Cardiac muscle cell (in vitro differentiated cells and primary cell): ENCODE measurements around the gene CSMD2. TPM values are rescaled to one million over a fixed set of nuclear protein-coding genes. Genes with fewer than 3 reads are reported as not detected.

ENCODE experiments used
- DNase-seq, 2 donors: peaks; one replicate each; pipeline versions ENCODE4 v3.0.0 to v3.0.0-alpha.2; 2010 to 2017; ENCODE audit warnings: low read depth in 1 of 2, low spot score in 1 of 2
- H3K27ac ChIP-seq: fragments of 200-600 bp; sonication (generic); 2 replicates; pipeline ENCODE4 v1.5.1; 2016
- H3K27me3 ChIP-seq: fragments of 200-600 bp; sonication (generic); 2 replicates; pipeline ENCODE4 v1.6.0; 2016; ENCODE audit warnings: control low read depth
- H3K36me3 ChIP-seq: fragments of 200-600 bp; sonication (generic); 2 replicates; pipeline ENCODE4 v1.5.1; 2016; ENCODE audit warnings: control low read depth
- H3K4me1 ChIP-seq: fragments of 200-600 bp; sonication (generic); 2 replicates; pipeline ENCODE4 v1.8.1; 2017; ENCODE audit warnings: low read depth, mild to moderate bottlenecking, mixed run types
- H3K4me3 ChIP-seq: fragments of 200-600 bp; sonication (generic); 2 replicates; pipeline ENCODE4 v1.5.1; 2016; ENCODE audit warnings: mild to moderate bottlenecking
- H3K9me3 ChIP-seq: fragments of 200-600 bp; sonication (generic); 2 replicates; pipeline ENCODE4 v1.5.1; 2017; ENCODE audit warnings: low read depth, mild to moderate bottlenecking, control low read depth
- CTCF ChIP-seq: IDR thresholded peaks from 2 replicates; pipeline ENCODE4 v1.5.1; 2012; ENCODE audit warnings: low read depth, mild to moderate bottlenecking, low read length
- polyA plus RNA-seq: library from polyadenylated mRNA; unstranded; fragments of >200 nt; fragmentation: Nextera tagmentation; extraction: Ambion mirVana; gene quantifications from 2 replicates; pipeline ENCODE4 v1.2.1, GENCODE V29; 2016
- total RNA-seq: library from RNA; depleted of rRNA; stranded (reverse); fragments of >200 nt; gene quantifications from 2 replicates; pipeline ENCODE4 v1.2.3, GENCODE V29; 2016

Gene CSMD2
- total and polyA plus RNA-seq, 2 experiments from 2014 or later: 0.24 TPM; not detected in 1

GRCh38 chr1:33985656-33986055 is 179.4 kb downstream of the CSMD2 start:
- no peaks in the 10 kb centered on the region for H3K36me3 ChIP-seq
- no peaks in the 10 kb centered on the region for H3K27me3 ChIP-seq
- no peaks in the 10 kb centered on the region for H3K4me1 ChIP-seq
- no peak for DNase-seq
- no peak overlapping the region for H3K27ac ChIP-seq
- no peak for TF ChIP-seq CTCF
- H3K9me3 ChIP-seq: no peaks in the 10 kb centered on the region
- H3K4me3 ChIP-seq: no peak overlapping the region

GRCh38 chr1:33984906-33985565 is 180.0 kb downstream of the CSMD2 start:
- no peak overlapping the region for H3K4me3 ChIP-seq
- no peaks in the 10 kb centered on the region for H3K36me3 ChIP-seq
- no peaks in the 10 kb centered on the region for H3K27me3 ChIP-seq
- DNase-seq: peak in 1 of 2 donors; percentile 9
- no peak overlapping the region for H3K27ac ChIP-seq
- H3K4me1 ChIP-seq: no peaks in the 10 kb centered on the region
- H3K9me3 ChIP-seq: no peaks in the 10 kb centered on the region
- no peak for TF ChIP-seq CTCF

- no peak for TF ChIP-seq CTCF
- Histone ChIP-seq H3K4me1 (no peaks in the 10 kb centered on the region), H3K9me3 (no peaks in the 10 kb centered on the region), H3K4me3 (no peak overlapping the region), H3K36me3 (no peaks in the 10 kb centered on the region), H3K27ac (no peak overlapping the region), H3K27me3 (no peaks in the 10 kb centered on the region)
- DNase-seq: no peak
Measured at GRCh38 chr1:33982419-33982818, 182.6 kb downstream of the CSMD2 start.

- Histone ChIP-seq H3K27me3 (no peaks in the 10 kb centered on the region), H3K4me1 (no peaks in the 10 kb centered on the region), H3K27ac (no peak overlapping the region), H3K4me3 (no peak overlapping the region), H3K36me3 (no peaks in the 10 kb centered on the region), H3K9me3 (no peaks in the 10 kb centered on the region)
- TF ChIP-seq CTCF: no peak
- no peak for DNase-seq
Measured at GRCh38 chr1:33979341-33979740, 185.7 kb downstream of the CSMD2 start.

GRCh38 chr1:33975961-33976360 is 189.1 kb downstream of the CSMD2 start:
- no peaks in the 10 kb centered on the region for H3K36me3 ChIP-seq

More at GRCh38 chr1:33975961-33976360, 189.1 kb downstream of the CSMD2 start:
- H3K27me3 ChIP-seq: no peaks in the 10 kb centered on the region
- no peaks in the 10 kb centered on the region for H3K4me1 ChIP-seq
- DNase-seq: no peak
- no peak for TF ChIP-seq CTCF
- no peaks in the 10 kb centered on the region for H3K9me3 ChIP-seq
- H3K27ac ChIP-seq: no peak overlapping the region
- no peak overlapping the region for H3K4me3 ChIP-seq
